HEK293 (cell line): ENCODE results near the gene URGCP.

ENCODE experiments used
- CTCF ChIA-PET: fragments of 350-600 bp; formaldehyde crosslinking; extraction: SDS; loops from one replicate; lab custom pipeline; 2021; ENCODE audit warnings: antibody characterized with exemption; lab: Yijun Ruan, JAX
- POLR2A ChIA-PET: fragments of 300-600 bp; formaldehyde crosslinking; extraction: SDS; loops from one replicate; lab custom pipeline; 2020; ENCODE audit warnings: antibody characterized with exemption, inconsistent platforms; lab: Yijun Ruan, JAX
- H3K27ac ChIP-seq: fragments of 200-500 bp; sonication (Bioruptor generic); 2 replicates; pipeline ENCODE4 v1.5.1; 2014; ENCODE audit warnings: low read depth, low read length, control low read depth, inconsistent platforms; ENCODE audit errors: extremely low read depth
- H3K36me3 ChIP-seq, 2 experiments: fragments of 200-500 bp in 1 of 2; sonication (Bioruptor generic) in 1 of 2; 1 replicate in 1 of 2; 2 replicates in 1 of 2; pipeline ENCODE4 v1.5.1; 2014 to 2017; ENCODE audit warnings: inconsistent platforms in 2 of 2, low read length in 2 of 2; ENCODE audit not compliant: control insufficient read depth in 2 of 2, insufficient read depth in 1 of 2
- H3K4me1 ChIP-seq: fragments of 200-500 bp; sonication (Bioruptor generic); 2 replicates; pipeline ENCODE4 v1.5.1; 2014; ENCODE audit warnings: mild to moderate bottlenecking, low read length, inconsistent platforms; ENCODE audit not compliant: control insufficient read depth, insufficient read depth
- H3K4me3 ChIP-seq: 2 replicates; pipeline ENCODE4 v1.5.1; 2011; ENCODE audit warnings: low read depth, mild to moderate bottlenecking, control low read depth, low read length, moderate library complexity
- H3K9me3 ChIP-seq: fragments of 200-500 bp; sonication (Bioruptor generic); 2 replicates; pipeline ENCODE4 v1.5.1; 2014; ENCODE audit warnings: low read depth, low read length, inconsistent platforms; ENCODE audit not compliant: control insufficient read depth, insufficient read depth
- AEBP2 ChIP-seq: fragments of 450-650 bp; formaldehyde crosslinking; IDR thresholded peaks from 2 replicates; pipeline ENCODE4 v1.5.1; 2016; ENCODE audit warnings: missing biosample characterization, missing genetic modification characterization, borderline replicate concordance
- BCL11A ChIP-seq: fragments of 450-650 bp; formaldehyde crosslinking; IDR thresholded peaks from 2 replicates; pipeline ENCODE4 v1.5.1; 2016; ENCODE audit warnings: low read depth, missing biosample characterization, missing genetic modification characterization
- GFI1B ChIP-seq: fragments of 450-650 bp; formaldehyde crosslinking; IDR thresholded peaks from 2 replicates; pipeline ENCODE4 v1.5.1; 2016; ENCODE audit warnings: missing biosample characterization, missing genetic modification characterization
- GLI2 ChIP-seq: fragments of 450-650 bp; formaldehyde crosslinking; IDR thresholded peaks from 2 replicates; pipeline ENCODE4; 2017; ENCODE audit warnings: missing biosample characterization, missing genetic modification characterization, low read depth, borderline replicate concordance
- GLI4 ChIP-seq: fragments of 450-650 bp; formaldehyde crosslinking; IDR thresholded peaks from 2 replicates; pipeline ENCODE4 v1.5.1; 2016; ENCODE audit warnings: missing biosample characterization, missing genetic modification characterization
- HOXC10 ChIP-seq: sonication (generic); formaldehyde crosslinking; IDR thresholded peaks from 2 replicates; pipeline ENCODE4 v1.8.1; 2023; ENCODE audit warnings: mild to moderate bottlenecking, missing genetic modification reagents
- OVOL3 ChIP-seq: fragments of 450-650 bp; formaldehyde crosslinking; IDR thresholded peaks from 2 replicates; pipeline ENCODE4 v1.5.1; 2016; ENCODE audit warnings: missing biosample characterization, missing genetic modification characterization
- RBAK ChIP-seq: fragments of 450-650 bp; formaldehyde crosslinking; IDR thresholded peaks from 2 replicates; pipeline ENCODE4 v1.5.1; 2016; ENCODE audit warnings: missing biosample characterization, missing genetic modification characterization
- REPIN1 ChIP-seq: fragments of 450-650 bp; formaldehyde crosslinking; IDR thresholded peaks from 2 replicates; pipeline ENCODE4 v1.5.1; 2017; ENCODE audit warnings: missing biosample characterization, missing genetic modification characterization, low read depth
- SALL2 ChIP-seq: fragments of 450-650 bp; formaldehyde crosslinking; IDR thresholded peaks from 2 replicates; pipeline ENCODE4 v1.5.0; 2017; ENCODE audit warnings: missing biosample characterization, mild to moderate bottlenecking, missing genetic modification characterization, borderline replicate concordance
- SCRT2 ChIP-seq: fragments of 450-650 bp; formaldehyde crosslinking; IDR thresholded peaks from 2 replicates; pipeline ENCODE4 v1.5.1; 2016; ENCODE audit warnings: missing biosample characterization, missing genetic modification characterization
- ZEB2 ChIP-seq: fragments of 450-650 bp; formaldehyde crosslinking; IDR thresholded peaks from 2 replicates; pipeline ENCODE4 v1.5.1; 2016; ENCODE audit warnings: missing biosample characterization, missing genetic modification characterization
- ZFP3 ChIP-seq: fragments of 450-650 bp; formaldehyde crosslinking; IDR thresholded peaks from 2 replicates; pipeline ENCODE4 v1.5.1; 2016; ENCODE audit warnings: low read depth, missing biosample characterization, missing genetic modification characterization
- ZNF214 ChIP-seq: fragments of 450-650 bp; formaldehyde crosslinking; IDR thresholded peaks from 2 replicates; pipeline ENCODE4 v1.5.1; 2017; ENCODE audit warnings: missing biosample characterization, mild to moderate bottlenecking, missing genetic modification characterization, borderline replicate concordance
- ZNF311 ChIP-seq: fragments of 450-650 bp; formaldehyde crosslinking; IDR thresholded peaks from 2 replicates; pipeline ENCODE4 v1.5.1; 2017; ENCODE audit warnings: missing biosample characterization, missing genetic modification characterization, borderline replicate concordance
- ZNF416 ChIP-seq: fragments of 450-650 bp; formaldehyde crosslinking; IDR thresholded peaks from 2 replicates; pipeline ENCODE4 v1.5.1; 2016; ENCODE audit warnings: missing biosample characterization, missing genetic modification characterization
- ZNF426 ChIP-seq: fragments of 450-650 bp; formaldehyde crosslinking; IDR thresholded peaks from 2 replicates; pipeline ENCODE4 v1.5.1; 2017; ENCODE audit warnings: missing biosample characterization, missing genetic modification characterization, mild to moderate bottlenecking, inconsistent platforms, moderate library complexity
- ZNF510 ChIP-seq: fragments of 450-650 bp; formaldehyde crosslinking; IDR thresholded peaks from 2 replicates; pipeline ENCODE4 v1.5.1; 2018; ENCODE audit warnings: mild to moderate bottlenecking, missing genetic modification characterization, missing biosample characterization; ENCODE audit not compliant: insufficient replicate concordance
- ZNF521 ChIP-seq: fragments of 450-650 bp; formaldehyde crosslinking; IDR thresholded peaks from 2 replicates; pipeline ENCODE4 v1.5.1; 2017; ENCODE audit warnings: missing biosample characterization, mild to moderate bottlenecking, missing genetic modification characterization
- ZNF580 ChIP-seq: fragments of 450-650 bp; formaldehyde crosslinking; IDR thresholded peaks from 2 replicates; pipeline ENCODE4 v1.5.1; 2016; ENCODE audit warnings: missing biosample characterization, missing genetic modification characterization
- ZNF610 ChIP-seq: fragments of 450-650 bp; formaldehyde crosslinking; IDR thresholded peaks from 2 replicates; pipeline ENCODE4 v1.5.1; 2016; ENCODE audit warnings: missing biosample characterization, missing genetic modification characterization, borderline replicate concordance
- ZNF692 ChIP-seq: fragments of 450-650 bp; formaldehyde crosslinking; IDR thresholded peaks from 2 replicates; pipeline ENCODE4 v1.5.1; 2016; ENCODE audit warnings: missing biosample characterization, missing genetic modification characterization
- ZNF776 ChIP-seq: fragments of 450-650 bp; formaldehyde crosslinking; IDR thresholded peaks from 2 replicates; pipeline ENCODE4 v1.5.0; 2017; ENCODE audit warnings: missing biosample characterization, missing genetic modification characterization, borderline replicate concordance
- ZNF792 ChIP-seq: fragments of 450-650 bp; formaldehyde crosslinking; IDR thresholded peaks from 2 replicates; pipeline ENCODE4 v1.5.1; 2016; ENCODE audit warnings: missing biosample characterization, missing genetic modification characterization
- ZSCAN30 ChIP-seq: fragments of 450-650 bp; IDR thresholded peaks from 2 replicates; pipeline ENCODE4 v1.5.1; 2018; ENCODE audit warnings: missing biosample characterization, mild to moderate bottlenecking, missing genetic modification characterization, moderate library complexity

URGCP gene

DNA sequence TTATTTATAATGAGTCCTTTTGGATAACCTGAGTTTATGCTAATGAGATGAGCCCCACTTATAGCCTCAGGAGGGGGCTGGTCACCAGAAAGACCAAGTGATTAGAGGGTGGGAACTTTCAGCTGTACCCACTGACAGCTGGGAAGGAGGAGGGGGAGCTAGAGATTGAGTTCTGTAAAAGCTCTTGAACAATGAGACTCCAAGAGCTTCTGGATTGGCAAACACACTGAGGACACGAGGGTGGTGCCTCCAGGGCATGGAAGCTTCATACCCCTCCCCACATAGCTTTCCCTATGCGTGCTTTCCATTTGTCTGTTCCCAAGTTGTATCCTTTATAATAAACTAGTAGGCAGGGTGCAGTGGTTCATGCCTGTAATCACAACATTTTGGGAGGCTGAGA is 57.3 kb downstream of the URGCP start:
- H3K4me1 ChIP-seq: no peaks in the 10 kb centered on the region
- no peaks in the 10 kb centered on the region for H3K9me3 ChIP-seq
- ChIA-PET CTCF (interaction anchor here (0.6 to 2.3 kb wide), 5 partner anchors 10 to 526 kb away, joined by 3 to 12 read pairs (median 5); partner anchors contain the start of gene STK17A), POLR2A (no interaction called here)
- no peak for TF ChIP-seq OVOL3 (tag by site-specific recombination)
- TF ChIP-seq SALL2 (tag by site-specific recombination): no peak
- no peak for TF ChIP-seq GLI2
- no peak for TF ChIP-seq ZNF510 (tag by site-specific recombination)
- TF ChIP-seq RBAK: no peak
- TF ChIP-seq, all 188 proteins: peak for 0
- Histone ChIP-seq H3K4me3 (no peak overlapping the region), H3K27ac (no peak overlapping the region), H3K36me3 (no peaks in the 10 kb centered on the region)

- TF ChIP-seq HOXC10 (CRISPR knock-in tag) (no peak), AEBP2 (tag by site-specific recombination) (no peak), ZNF692 (tag by site-specific recombination) (no peak), SCRT2 (tag by site-specific recombination) (no peak), ZEB2 (no peak), GLI4 (no peak), ZFP3 (tag by site-specific recombination) (no peak), ZNF580 (tag by site-specific recombination) (no peak), GFI1B (no peak), ZNF792 (tag by site-specific recombination) (no peak), ZNF426 (tag by site-specific recombination) (no peak), REPIN1 (no peak), ZNF521 (tag by site-specific recombination) (no peak), ZNF776 (tag by site-specific recombination) (no peak), ZNF214 (tag by site-specific recombination) (no peak), BCL11A (no peak), ZNF416 (tag by site-specific recombination) (no peak), ZNF610 (no peak), ZSCAN30 (no peak), ZNF311 (no peak)
- ChIA-PET POLR2A (interaction anchor here (1.0 kb wide), 1 partner anchor 22 kb away, joined by 4 read pairs; the partner anchor contains the start of gene MRPS24), CTCF (interaction anchor here (0.7 to 2.3 kb wide), 3 partner anchors 8 to 369 kb away, joined by 4 to 12 read pairs (median 5); no protein-coding TSS in a partner anchor)
- no peak overlapping the region for H3K4me3 ChIP-seq
- H3K4me1 ChIP-seq: no peaks in the 10 kb centered on the region
- no peak overlapping the region for H3K27ac ChIP-seq
- no peaks in the 10 kb centered on the region for H3K9me3 ChIP-seq
- H3K36me3 ChIP-seq: no peaks in the 10 kb centered on the region
These were observed 58.9 kb downstream of the URGCP start for GRCh38 chr7:43847496-43847895.
